ENCODE results near the gene DYSF. TPM values are rescaled to one million over a fixed set of nuclear protein-coding genes. Genes with fewer than 3 reads are reported as not detected.

Gene DYSF
- total RNA-seq, 1 experiment from 2014 or later = 17.2 TPM

DNA sequence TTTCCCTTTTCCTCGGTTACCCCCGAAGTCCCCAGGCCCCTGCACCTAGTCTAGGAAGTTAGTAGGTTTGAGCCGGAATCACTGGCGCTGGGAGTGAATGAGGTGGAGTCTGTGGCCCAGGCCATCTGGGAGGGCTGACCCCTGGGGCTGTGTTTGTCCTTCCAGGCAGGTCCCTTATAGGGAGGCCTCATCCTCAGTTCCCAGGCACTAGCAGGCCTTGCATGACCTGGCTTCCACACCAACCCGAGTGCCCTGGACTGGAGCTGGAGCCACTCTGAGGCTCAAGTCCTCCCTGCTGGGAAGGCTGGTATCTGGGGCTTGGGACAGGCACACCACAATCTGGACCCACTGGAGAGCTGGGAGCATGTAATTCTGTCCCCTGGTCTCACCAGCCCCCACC is 111.0 kb downstream of the DYSF start:
- Histone ChIP-seq H3K27me3 (replicated peaks) (no peaks in the 10 kb centered on the region), H3K27ac (no peak overlapping the region)

DNA sequence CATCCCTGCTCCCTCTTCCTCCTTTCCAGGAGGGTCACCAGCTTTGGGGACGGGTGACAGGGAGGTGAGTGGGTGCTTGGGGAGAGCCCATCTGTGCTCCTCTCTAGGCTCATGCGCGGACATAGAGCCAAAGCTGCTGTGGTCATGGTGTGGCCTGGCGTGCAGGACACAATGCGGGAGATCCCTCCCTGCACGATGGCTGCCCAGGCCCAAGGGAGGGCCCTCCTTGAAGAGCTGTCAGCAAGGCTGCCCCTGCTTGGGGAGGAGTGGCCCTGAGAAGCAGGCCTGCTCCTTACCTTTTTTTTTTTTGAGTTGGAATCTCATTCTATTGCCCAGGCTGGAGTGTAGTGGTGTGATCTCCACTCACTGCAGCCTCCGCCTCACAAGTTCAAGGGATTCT is 111.4 kb downstream of the DYSF start:
- no peak for DNase-seq (ENCODE audit: low read depth in 1 of 2, low spot score in 2 of 2)

More for the DNA sequence above, 111.0 kb downstream of the DYSF start:
- no peak for DNase-seq (ENCODE audit: low read depth in 1 of 2, low spot score in 2 of 2)
- Histone ChIP-seq H3K4me1 (replicated peaks) (peaks cover 11% of the 10 kb centered on the region), H3K9me3 (replicated peaks) (no peaks in the 10 kb centered on the region), H3K4me3 (no peak overlapping the region), H3K36me3 (peaks cover 3% of the 10 kb centered on the region; the same call in 1 of the 2 replicates)

DNA sequence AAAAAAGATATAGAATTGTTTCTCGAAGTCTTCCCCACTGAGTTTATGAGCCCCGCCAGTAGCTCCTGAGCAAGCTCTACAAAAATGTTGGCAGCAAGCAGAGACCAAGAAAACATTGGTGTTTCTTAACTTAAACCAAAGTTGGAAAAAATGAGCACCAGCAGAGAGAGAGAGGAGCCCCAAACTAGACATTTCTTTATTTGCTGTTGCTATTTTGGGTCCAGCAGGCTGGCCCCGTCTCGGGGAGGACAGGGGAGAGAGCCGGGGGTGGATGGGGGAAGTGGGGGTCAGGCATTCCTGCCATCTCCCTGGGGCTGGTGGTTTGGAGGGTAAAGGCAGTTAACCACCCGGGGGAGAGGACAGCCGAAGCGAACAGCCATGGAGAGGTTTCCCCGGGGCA is 113.0 kb downstream of the DYSF start:
- no peak overlapping the region for H3K27ac ChIP-seq
- DNase-seq (ENCODE audit: low read depth in 1 of 2, low spot score in 2 of 2) = no peak
- peaks cover 9% of the 10 kb centered on the region for H3K36me3 ChIP-seq
- no peak overlapping the region for H3K4me3 ChIP-seq
- H3K4me1 ChIP-seq (replicated peaks) = peaks cover 11% of the 10 kb centered on the region
- no peaks in the 10 kb centered on the region for H3K27me3 ChIP-seq (replicated peaks)
- H3K9me3 ChIP-seq (replicated peaks) = no peaks in the 10 kb centered on the region

More for the DNA sequence above, 111.4 kb downstream of the DYSF start:
- Histone ChIP-seq H3K9me3 (replicated peaks) (no peaks in the 10 kb centered on the region), H3K27ac (no peak overlapping the region), H3K4me3 (no peak overlapping the region), H3K27me3 (replicated peaks) (no peaks in the 10 kb centered on the region), H3K4me1 (replicated peaks) (peaks cover 11% of the 10 kb centered on the region), H3K36me3 (peaks cover 3% of the 10 kb centered on the region; the same call in 1 of the 2 replicates)

DNA sequence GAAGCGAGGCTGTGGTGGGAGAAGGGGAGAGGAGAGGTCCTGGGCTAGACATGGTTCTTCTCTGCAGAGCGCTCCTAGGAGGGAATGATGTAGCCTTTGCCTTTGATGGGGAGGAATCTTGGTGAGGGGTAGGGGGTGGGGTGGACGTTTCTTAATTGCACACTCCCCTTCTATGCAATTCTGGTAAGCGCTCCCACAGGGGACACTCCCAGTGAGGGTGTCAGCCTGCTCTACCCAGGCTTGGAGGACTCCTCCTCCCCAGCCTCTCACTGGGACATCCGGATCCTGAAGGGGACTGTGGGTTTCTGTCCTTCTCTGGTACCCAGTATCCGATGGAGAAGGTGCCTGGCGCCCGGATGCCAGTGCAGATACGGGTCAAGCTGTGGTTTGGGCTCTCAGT is 114.3 kb downstream of the DYSF start:
- no peak overlapping the region for H3K27ac ChIP-seq
- H3K4me3 ChIP-seq = no peak overlapping the region
- H3K4me1 ChIP-seq (replicated peaks) = peaks cover 11% of the 10 kb centered on the region
- DNase-seq (ENCODE audit: low read depth in 1 of 2, low spot score in 2 of 2) = no peak
- peaks cover 13% of the 10 kb centered on the region for H3K36me3 ChIP-seq
- H3K9me3 ChIP-seq (replicated peaks) = no peaks in the 10 kb centered on the region
- no peaks in the 10 kb centered on the region for H3K27me3 ChIP-seq (replicated peaks)

DNA sequence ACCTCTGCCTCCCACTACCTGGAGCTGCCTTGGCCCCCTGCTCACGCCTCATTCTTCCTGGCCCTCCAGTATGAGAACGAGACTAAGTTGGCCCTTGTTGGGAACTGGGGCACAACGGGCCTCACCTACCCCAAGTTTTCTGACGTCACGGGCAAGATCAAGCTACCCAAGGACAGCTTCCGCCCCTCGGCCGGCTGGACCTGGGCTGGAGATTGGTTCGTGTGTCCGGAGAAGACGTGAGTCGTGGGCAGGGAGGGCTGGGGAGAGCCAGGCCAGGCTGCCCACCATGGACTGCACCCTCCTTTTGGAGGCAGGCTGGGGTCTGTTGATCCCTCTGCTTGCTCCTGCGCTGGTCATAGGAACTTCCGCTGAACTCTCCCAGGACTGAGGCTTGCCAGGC is 114.7 kb downstream of the DYSF start:
- Histone ChIP-seq H3K27me3 (replicated peaks) (no peaks in the 10 kb centered on the region), H3K9me3 (replicated peaks) (no peaks in the 10 kb centered on the region), H3K36me3 (peaks cover 15% of the 10 kb centered on the region), H3K4me1 (replicated peaks) (peaks cover 11% of the 10 kb centered on the region), H3K4me3 (no peak overlapping the region), H3K27ac (no peak overlapping the region)
- no peak for DNase-seq (ENCODE audit: low read depth in 1 of 2, low spot score in 2 of 2)

DNA sequence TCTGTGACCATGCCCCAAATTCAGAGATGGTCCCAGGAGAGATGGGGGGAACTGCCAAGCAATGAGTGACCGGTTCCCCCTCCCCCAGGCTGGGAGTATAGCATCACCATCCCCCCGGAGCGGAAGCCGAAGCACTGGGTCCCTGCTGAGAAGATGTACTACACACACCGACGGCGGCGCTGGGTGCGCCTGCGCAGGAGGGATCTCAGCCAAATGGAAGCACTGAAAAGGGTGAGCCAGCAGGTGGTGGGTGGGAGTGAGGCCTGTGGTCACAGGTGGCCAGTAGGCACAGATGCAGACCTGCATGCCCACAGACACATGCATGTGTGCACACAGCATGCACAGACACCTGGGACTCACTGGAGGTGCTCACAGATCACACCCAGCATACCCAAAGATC is 117.2 kb downstream of the DYSF start:
- Histone ChIP-seq H3K36me3 (peaks cover 12% of the 10 kb centered on the region), H3K27ac (no peak overlapping the region), H3K27me3 (replicated peaks) (no peaks in the 10 kb centered on the region), H3K9me3 (replicated peaks) (no peaks in the 10 kb centered on the region), H3K4me3 (no peak overlapping the region), H3K4me1 (replicated peaks) (no peaks in the 10 kb centered on the region)
- DNase-seq (ENCODE audit: low read depth in 1 of 2, low spot score in 2 of 2) = no peak

DNA sequence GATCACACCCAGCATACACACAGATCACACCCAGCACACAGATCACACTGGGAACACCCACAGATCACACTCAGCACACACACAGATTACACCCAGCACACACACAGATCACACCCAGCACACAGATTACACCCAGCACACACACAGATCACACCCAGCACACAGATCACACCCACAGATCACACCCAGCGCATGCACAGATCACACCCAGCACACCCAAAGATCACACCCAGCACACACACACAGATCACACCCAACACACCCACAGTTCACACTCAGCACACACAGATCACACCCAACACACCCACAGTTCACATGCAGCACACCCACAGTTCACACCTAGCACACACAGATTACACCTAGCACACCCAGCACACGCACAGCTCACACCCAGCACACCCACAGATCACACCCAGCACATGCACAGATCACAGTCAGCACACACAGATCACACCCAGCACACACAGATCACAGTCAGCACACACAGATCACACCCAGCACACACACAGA is 117.6 kb downstream of the DYSF start:
- no peaks in the 10 kb centered on the region for H3K9me3 ChIP-seq (replicated peaks)
- no peaks in the 10 kb centered on the region for H3K4me1 ChIP-seq (replicated peaks)
- no peak overlapping the region for H3K27ac ChIP-seq
- no peak overlapping the region for H3K4me3 ChIP-seq
- no peak for DNase-seq (ENCODE audit: low read depth in 1 of 2, low spot score in 2 of 2)
- no peaks in the 10 kb centered on the region for H3K27me3 ChIP-seq (replicated peaks)
- peaks cover 13% of the 10 kb centered on the region for H3K36me3 ChIP-seq

DNA sequence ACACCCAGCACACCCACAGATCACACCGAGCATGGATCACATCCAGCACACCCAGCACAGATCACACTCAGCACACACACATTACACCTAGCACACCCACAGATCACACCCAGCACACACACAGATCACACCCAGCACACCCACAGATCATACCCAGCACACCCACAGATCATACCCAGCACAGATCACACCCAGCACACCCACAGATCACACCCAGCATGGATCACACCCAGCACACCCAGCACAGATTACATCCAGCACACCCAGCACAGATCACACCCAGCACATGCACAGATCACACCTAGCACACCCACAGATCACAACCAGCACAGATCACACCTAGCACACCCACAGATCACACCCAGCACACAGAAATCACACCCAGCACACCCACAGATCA is 118.6 kb downstream of the DYSF start:
- no peaks in the 10 kb centered on the region for H3K4me1 ChIP-seq (replicated peaks)
- no peak for DNase-seq (ENCODE audit: low read depth in 1 of 2, low spot score in 2 of 2)

DNA sequence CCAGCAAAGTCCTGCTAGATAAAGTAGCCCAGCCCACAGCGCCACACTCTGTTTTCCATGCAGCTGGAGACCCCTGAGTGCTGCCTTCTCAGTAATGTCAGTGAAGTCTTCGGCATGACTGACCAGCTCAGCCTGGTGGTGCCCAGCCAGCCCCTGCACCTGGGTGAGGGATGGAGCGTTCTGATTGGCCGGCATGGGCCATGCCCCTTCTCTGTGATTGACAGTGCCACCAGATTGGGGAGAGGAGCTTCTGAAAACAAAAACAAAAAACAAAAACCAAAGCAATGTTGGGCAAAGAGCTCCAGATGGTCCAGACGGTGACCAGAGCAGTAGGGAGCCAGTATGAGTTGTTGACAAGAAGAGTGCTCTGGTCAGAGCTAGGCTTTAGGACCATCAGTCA is 122.6 kb downstream of the DYSF start:
- H3K36me3 ChIP-seq = peaks cover 13% of the 10 kb centered on the region; the same call in 1 of the 2 replicates
- H3K27ac ChIP-seq = no peak overlapping the region
- H3K4me1 ChIP-seq (replicated peaks) = no peaks in the 10 kb centered on the region
- H3K4me3 ChIP-seq = no peak overlapping the region
- H3K27me3 ChIP-seq (replicated peaks) = no peaks in the 10 kb centered on the region
- no peaks in the 10 kb centered on the region for H3K9me3 ChIP-seq (replicated peaks)
- DNase-seq (ENCODE audit: low read depth in 1 of 2, low spot score in 2 of 2) = no peak

More for the DNA sequence above, 118.6 kb downstream of the DYSF start:
- Histone ChIP-seq H3K9me3 (replicated peaks) (no peaks in the 10 kb centered on the region), H3K4me3 (no peak overlapping the region), H3K27ac (no peak overlapping the region), H3K27me3 (replicated peaks) (no peaks in the 10 kb centered on the region), H3K36me3 (peaks cover 15% of the 10 kb centered on the region)

DNA sequence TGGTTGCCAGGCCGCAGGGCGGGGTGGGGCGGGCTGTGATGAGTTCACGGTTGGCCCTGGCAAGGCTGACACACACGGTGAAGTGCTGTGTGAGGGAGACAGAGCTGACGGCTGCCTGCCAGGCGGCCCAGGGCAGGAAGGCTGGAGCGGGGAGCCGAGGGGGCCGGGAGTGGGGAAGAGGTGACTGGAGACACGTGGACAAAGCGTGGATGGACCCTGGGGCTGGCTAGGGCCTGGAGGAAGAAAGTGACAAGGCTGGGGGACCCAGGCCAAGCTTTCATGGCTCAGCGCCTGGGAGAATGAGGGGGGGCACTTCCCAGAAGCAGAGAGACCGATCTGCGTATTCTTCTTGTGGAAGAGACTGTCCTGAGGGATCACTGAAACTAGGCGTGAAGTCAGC is 123.2 kb downstream of the DYSF start:
- peaks cover 13% of the 10 kb centered on the region; the same call in 1 of the 2 replicates for H3K36me3 ChIP-seq
- no peaks in the 10 kb centered on the region for H3K9me3 ChIP-seq (replicated peaks)
- no peak overlapping the region for H3K4me3 ChIP-seq
- DNase-seq (ENCODE audit: low read depth in 1 of 2, low spot score in 2 of 2) = no peak
- no peaks in the 10 kb centered on the region for H3K4me1 ChIP-seq (replicated peaks)
- no peak overlapping the region for H3K27ac ChIP-seq
- H3K27me3 ChIP-seq (replicated peaks) = no peaks in the 10 kb centered on the region

DNA sequence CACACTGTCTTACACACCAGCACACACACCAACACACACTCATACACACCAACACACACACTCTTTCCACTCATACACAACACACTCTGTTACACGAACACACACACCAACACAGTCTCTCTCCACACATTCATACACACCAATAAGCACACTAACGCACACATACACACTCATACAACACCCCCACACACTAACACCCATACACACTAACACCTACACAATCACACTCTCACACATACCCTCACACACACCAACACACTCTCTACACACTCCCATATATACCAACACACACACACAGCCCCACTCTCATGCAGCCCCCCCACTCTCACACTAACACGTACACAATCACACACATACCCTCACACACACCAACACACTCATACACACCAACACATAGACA is 123.8 kb downstream of the DYSF start:
- DNase-seq (ENCODE audit: low read depth in 1 of 2, low spot score in 2 of 2) = no peak
- Histone ChIP-seq H3K4me3 (no peak overlapping the region), H3K9me3 (replicated peaks) (no peaks in the 10 kb centered on the region), H3K4me1 (replicated peaks) (no peaks in the 10 kb centered on the region), H3K27me3 (replicated peaks) (no peaks in the 10 kb centered on the region), H3K27ac (no peak overlapping the region), H3K36me3 (peaks cover 13% of the 10 kb centered on the region; the same call in 1 of the 2 replicates)

DNA sequence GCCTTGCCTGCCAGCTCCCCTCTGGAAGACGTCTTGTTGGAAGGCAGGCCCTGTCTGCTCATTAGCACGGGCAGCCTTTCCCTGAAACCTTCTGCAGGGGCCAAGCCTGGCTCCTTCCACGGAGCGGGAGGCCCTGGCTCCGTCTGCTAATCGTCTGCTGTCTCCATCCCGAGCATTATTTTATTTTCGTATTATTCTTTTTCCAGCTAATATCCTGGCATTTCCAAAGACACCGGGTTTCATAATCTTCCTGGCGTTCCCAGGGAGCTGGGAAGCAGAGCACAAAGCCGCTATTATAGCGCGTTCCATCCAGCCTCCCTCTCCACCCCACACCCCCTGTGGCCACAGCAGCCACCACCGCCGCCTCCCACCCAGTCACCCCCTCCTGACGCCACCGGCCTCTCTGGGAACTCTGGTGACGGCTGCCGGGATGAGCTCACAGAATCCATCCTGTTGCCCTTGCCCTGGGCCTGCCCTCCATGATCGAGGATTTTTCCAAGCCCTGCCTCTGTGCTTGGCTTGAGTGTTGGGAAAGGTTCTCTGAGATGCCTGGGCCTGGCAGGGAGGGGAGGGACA is 125.5 kb downstream of the DYSF start:
- no peaks in the 10 kb centered on the region for H3K27me3 ChIP-seq (replicated peaks)
- no peak for DNase-seq (ENCODE audit: low read depth in 1 of 2, low spot score in 2 of 2)
- no peak overlapping the region for H3K27ac ChIP-seq
- H3K9me3 ChIP-seq (replicated peaks) = no peaks in the 10 kb centered on the region
- H3K4me3 ChIP-seq = no peak overlapping the region
- 0 out of 2 replicates have a peak, but pooled peaks cover 8% of the 10 kb centered on the region for H3K36me3 ChIP-seq
- 0 out of 2 replicates have a peak, but pooled peaks cover 3% of the 10 kb centered on the region for H3K4me1 ChIP-seq (replicated peaks)

DNA sequence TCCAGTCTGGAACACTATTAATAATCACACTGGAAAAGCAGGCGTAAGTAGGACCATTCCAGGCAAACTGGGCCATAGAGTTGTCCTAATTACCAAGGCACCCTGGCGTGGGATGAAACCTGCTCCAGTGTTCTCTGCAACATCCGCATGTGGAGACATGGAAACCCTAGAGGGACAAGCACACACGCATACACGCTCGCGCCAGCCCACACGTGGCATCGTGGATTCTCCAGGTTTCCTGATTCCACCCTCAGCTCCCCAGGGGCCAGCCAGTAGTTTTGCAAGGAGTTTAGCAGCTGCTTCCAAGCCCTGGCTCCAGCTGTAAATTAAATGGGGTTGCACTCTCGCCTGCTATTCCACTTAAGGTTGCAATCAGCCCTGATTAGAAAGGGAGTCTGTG is 127.7 kb downstream of the DYSF start:
- no peaks in the 10 kb centered on the region for H3K9me3 ChIP-seq (replicated peaks)
- H3K4me1 ChIP-seq (replicated peaks) = 0 out of 2 replicates have a peak, but pooled peaks cover 3% of the 10 kb centered on the region
- no peak overlapping the region for H3K4me3 ChIP-seq
- H3K27ac ChIP-seq = no peak overlapping the region
- 0 out of 2 replicates have a peak, but pooled peaks cover 7% of the 10 kb centered on the region for H3K36me3 ChIP-seq
- DNase-seq (ENCODE audit: low read depth in 1 of 2, low spot score in 2 of 2) = no peak
- no peaks in the 10 kb centered on the region for H3K27me3 ChIP-seq (replicated peaks)

DNA sequence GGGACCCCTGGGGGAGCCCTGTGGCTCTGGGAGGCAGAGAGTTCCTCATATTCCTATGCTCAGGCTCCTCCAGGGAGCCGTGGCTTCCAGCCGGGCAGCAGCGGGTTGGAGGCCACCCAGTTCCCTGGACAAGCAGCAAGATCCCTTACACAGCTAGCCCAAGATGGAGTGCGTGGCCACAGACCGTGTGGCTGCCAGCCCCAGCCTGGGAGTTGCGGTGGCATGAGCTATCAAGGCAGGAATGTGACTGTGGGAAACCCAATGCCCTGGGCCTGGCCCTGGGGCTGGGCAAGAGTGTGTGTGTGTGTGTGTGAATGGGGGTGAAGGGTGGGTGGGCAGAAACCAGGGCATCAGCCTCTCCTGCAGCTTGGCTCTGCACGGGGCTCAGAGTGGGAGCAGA is 130.5 kb downstream of the DYSF start:
- 0 out of 2 replicates have a peak, but pooled peaks cover 3% of the 10 kb centered on the region for H3K4me1 ChIP-seq (replicated peaks)

More for the DNA sequence above, 130.5 kb downstream of the DYSF start:
- Histone ChIP-seq H3K27me3 (replicated peaks) (no peaks in the 10 kb centered on the region), H3K9me3 (replicated peaks) (no peaks in the 10 kb centered on the region), H3K36me3 (no peaks in the 10 kb centered on the region), H3K4me3 (no peak overlapping the region), H3K27ac (no peak overlapping the region)
- no peak for DNase-seq (ENCODE audit: low read depth in 1 of 2, low spot score in 2 of 2)
